Stimulated activated naive B cell treated with anti-CD40 and anti-IgM and Interleukin-4, amounts not matched to agents 10 μg/mL and 1 μg/mL and 100 μg/mL, for 72 hours (primary cell): Measurements from ENCODE around the gene PARP6.

ENCODE experiments used
- ATAC-seq, 2 donors: fragments of 150-1000 bp; cut with Tn5 transposase; replicated peaks; 2 replicates each; pipeline ENCODE4 v1.10.0; 2021; ENCODE audit warnings: moderate library complexity in 1 of 2
- DNase-seq: peaks from one replicate; pipeline ENCODE4 v3.0.0; 2021
- H3K27ac Mint-ChIP-seq: one replicate; pipeline ENCODE4 v1.8.0; 2022; ENCODE audit warnings: mild to moderate bottlenecking, mixed read lengths
- H3K27me3 Mint-ChIP-seq, 2 donors: one replicate each; pipeline ENCODE4 v1.8.0; 2022; ENCODE audit warnings: mixed read lengths in 2 of 2
- H3K36me3 Mint-ChIP-seq, 2 donors: one replicate each; pipeline ENCODE4 v1.8.0; 2022; ENCODE audit warnings: mixed read lengths in 2 of 2, mild to moderate bottlenecking in 1 of 2
- H3K4me1 Mint-ChIP-seq, 2 donors: one replicate each; pipeline ENCODE4 v1.8.0; 2022; ENCODE audit warnings: mixed read lengths in 2 of 2, mild to moderate bottlenecking in 1 of 2
- H3K4me3 Mint-ChIP-seq, 2 donors: one replicate each; pipeline ENCODE4 v1.8.0; 2022; ENCODE audit warnings: mild to moderate bottlenecking in 2 of 2, mixed read lengths in 2 of 2, moderate library complexity in 1 of 2
- H3K9me3 Mint-ChIP-seq, 2 donors: one replicate each; pipeline ENCODE4 v1.8.0; 2022; ENCODE audit warnings: mixed read lengths in 2 of 2, mild to moderate bottlenecking in 1 of 2

The PARP6 gene

GRCh38 chr15:72205896-72206676, 66.3 kb downstream of the PARP6 start:
- Mint-ChIP-seq H3K4me1 (peaks cover 30 to 61% of the 10 kb centered on the region in 2 donors), H3K27ac (peak overlapping the region; percentile 67), H3K4me3 (peak overlapping the region in 1 of 2 donors; percentile 10), H3K36me3 (peaks cover 66 to 83% of the 10 kb centered on the region in 2 donors), H3K9me3 (no peaks in the 10 kb centered on the region), H3K27me3 (no peaks in the 10 kb centered on the region)
- no peak for DNase-seq
- ATAC-seq, result no peak

DNA sequence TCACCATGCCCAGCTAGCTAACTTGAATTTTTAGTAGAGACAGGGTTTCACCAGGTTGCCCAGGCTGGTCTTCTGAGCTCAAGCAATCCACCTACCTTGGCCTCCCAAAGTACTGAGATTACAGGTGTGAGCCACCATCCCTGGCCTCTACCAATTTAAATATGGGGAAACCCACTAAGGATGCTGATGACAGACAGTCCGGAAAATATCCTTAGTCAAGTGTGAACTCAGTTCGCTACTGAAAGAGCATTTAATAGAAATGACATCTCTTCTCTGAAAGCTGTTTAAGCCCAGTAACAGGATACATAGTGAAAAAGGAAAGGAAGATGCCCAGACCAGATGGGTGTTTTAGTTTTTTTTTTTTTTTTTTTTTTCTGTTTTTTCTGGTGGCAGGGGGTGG, 67.1 kb downstream of the PARP6 start:
- Mint-ChIP-seq H3K27ac (peak overlapping the region; percentile 80), H3K4me1 (peaks cover 38 to 68% of the 10 kb centered on the region in 2 donors), H3K4me3 (no peak overlapping the region), H3K9me3 (no peaks in the 10 kb centered on the region), H3K27me3 (no peaks in the 10 kb centered on the region), H3K36me3 (peaks cover 67 to 83% of the 10 kb centered on the region in 2 donors)
- ATAC-seq, result no peak
- DNase-seq, result no peak

GRCh38 chr15:72203507-72203837, 68.9 kb downstream of the PARP6 start:
- Mint-ChIP-seq H3K36me3 (peaks cover 70 to 91% of the 10 kb centered on the region in 2 donors), H3K9me3 (no peaks in the 10 kb centered on the region), H3K4me1 (peaks cover 38 to 65% of the 10 kb centered on the region in 2 donors), H3K4me3 (no peak overlapping the region), H3K27ac (peak overlapping the region; percentile 87), H3K27me3 (no peaks in the 10 kb centered on the region)
- DNase-seq, result no peak
- ATAC-seq, result no peak

GRCh38 chr15:72202801-72203506, 69.4 kb downstream of the PARP6 start:
- Mint-ChIP-seq H3K36me3 (peaks cover 71 to 91% of the 10 kb centered on the region in 2 donors), H3K4me3 (peak overlapping the region in 1 of 2 donors; percentile 30), H3K27me3 (peaks cover 2 to 3% of the 10 kb centered on the region in 2 donors), H3K9me3 (no peaks in the 10 kb centered on the region), H3K4me1 (peaks cover 40 to 65% of the 10 kb centered on the region in 2 donors), H3K27ac (peak overlapping the region; percentile 87)
- ATAC-seq (no peak), DNase-seq (no peak)

- Mint-ChIP-seq H3K27me3 (peaks cover 6 to 8% of the 10 kb centered on the region in 2 donors), H3K9me3 (no peaks in the 10 kb centered on the region), H3K4me3 (peak overlapping the region; percentile 26 to 54), H3K4me1 (peaks cover 42 to 69% of the 10 kb centered on the region in 2 donors), H3K36me3 (peaks cover 67 to 87% of the 10 kb centered on the region in 2 donors), H3K27ac (peak overlapping the region; percentile 68)
- no peak for DNase-seq
- ATAC-seq, result no peak
These were observed 70.1 kb downstream of the PARP6 start for GRCh38 chr15:72202302-72202701.

DNA sequence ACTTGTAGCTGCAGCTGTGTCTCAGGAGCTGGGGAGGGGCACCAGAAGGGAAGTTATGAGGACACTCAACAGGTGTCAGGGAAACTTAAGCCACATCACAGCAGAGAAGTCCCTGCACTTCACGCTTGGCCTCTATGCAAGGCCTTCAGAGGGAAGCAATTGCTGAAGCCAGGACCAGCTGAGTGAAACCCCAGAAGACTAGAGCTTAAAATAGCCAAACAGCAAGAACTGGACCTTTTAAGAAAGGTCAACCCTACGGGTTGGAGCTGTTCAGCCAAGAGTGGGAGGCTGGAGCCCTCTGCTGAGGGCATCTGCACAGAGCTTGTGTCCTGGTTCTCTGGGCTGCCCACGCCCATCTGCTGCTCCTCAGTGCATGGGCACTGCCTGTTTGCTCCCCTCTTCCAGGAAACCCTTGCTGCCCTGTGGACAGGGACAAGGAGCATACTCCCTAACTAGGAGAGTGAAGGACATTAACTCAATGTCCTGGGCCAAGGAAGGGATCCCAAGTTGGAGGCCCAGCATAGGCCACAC, 70.9 kb downstream of the PARP6 start:
- Mint-ChIP-seq H3K27me3 (peaks cover 12 to 17% of the 10 kb centered on the region in 2 donors), H3K36me3 (peaks cover 59 to 79% of the 10 kb centered on the region in 2 donors), H3K9me3 (no peaks in the 10 kb centered on the region), H3K27ac (peak overlapping the region; percentile 91), H3K4me3 (peak overlapping the region in 1 of 2 donors; percentile 54), H3K4me1 (peaks cover 40 to 71% of the 10 kb centered on the region in 2 donors)
- ATAC-seq (peak; percentile 66 to 77), DNase-seq (peak; percentile 46)

- Mint-ChIP-seq H3K36me3 (peaks cover 55 to 70% of the 10 kb centered on the region in 2 donors), H3K27me3 (peaks cover 17 to 25% of the 10 kb centered on the region in 2 donors), H3K4me1 (peaks cover 38 to 68% of the 10 kb centered on the region in 2 donors), H3K27ac (peak overlapping the region; percentile 91), H3K4me3 (peak overlapping the region; percentile 47 to 54), H3K9me3 (no peaks in the 10 kb centered on the region)
- no peak for DNase-seq
- ATAC-seq, result no peak
These were observed 71.7 kb downstream of the PARP6 start for GRCh38 chr15:72200395-72201237.

DNA sequence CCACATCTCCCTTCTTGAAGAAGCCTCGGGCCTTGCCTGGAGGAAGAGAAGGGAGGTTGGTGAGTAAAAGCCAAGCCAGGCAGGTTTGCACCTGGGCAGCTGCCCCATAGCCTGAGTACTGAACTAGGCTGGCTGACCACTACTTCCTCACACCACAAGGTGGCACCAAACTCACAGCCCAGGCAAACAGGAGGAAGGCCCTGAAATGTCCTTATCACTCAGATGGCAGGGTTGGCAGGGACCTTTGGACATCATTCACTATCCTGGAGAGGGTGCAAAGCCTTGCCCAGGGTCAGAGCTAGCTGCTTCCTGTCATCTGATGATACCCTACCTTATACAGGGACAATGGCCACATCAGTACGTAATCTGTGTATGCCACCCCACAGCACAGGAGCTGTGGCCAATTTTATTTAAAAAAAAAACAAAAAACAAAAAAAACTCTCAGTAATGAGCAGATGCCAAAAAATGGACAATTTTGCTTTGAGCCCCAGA, 72.6 kb downstream of the PARP6 start:
- no peak overlapping the region for H3K4me3 Mint-ChIP-seq
- H3K27me3 Mint-ChIP-seq, result peaks cover 17 to 25% of the 10 kb centered on the region in 2 donors
- DNase-seq (peak; percentile 65), ATAC-seq (peak; percentile 54 to 59)
- peak overlapping the region; percentile 3 for H3K27ac Mint-ChIP-seq
- peaks cover 50 to 62% of the 10 kb centered on the region in 2 donors for H3K36me3 Mint-ChIP-seq
- H3K9me3 Mint-ChIP-seq, result no peaks in the 10 kb centered on the region
- peaks cover 42 to 67% of the 10 kb centered on the region in 2 donors for H3K4me1 Mint-ChIP-seq

- ATAC-seq, result no peak
- no peak overlapping the region for H3K4me3 Mint-ChIP-seq
- H3K27ac Mint-ChIP-seq, result no peak overlapping the region
- no peaks in the 10 kb centered on the region for H3K9me3 Mint-ChIP-seq
- H3K27me3 Mint-ChIP-seq, result peaks cover 17 to 25% of the 10 kb centered on the region in 2 donors
- peaks cover 42 to 62% of the 10 kb centered on the region in 2 donors for H3K4me1 Mint-ChIP-seq
- no peak for DNase-seq
- peaks cover 48 to 56% of the 10 kb centered on the region in 2 donors for H3K36me3 Mint-ChIP-seq
These were observed 73.2 kb downstream of the PARP6 start for GRCh38 chr15:72199205-72199515.

- peaks cover 42 to 57% of the 10 kb centered on the region in 2 donors for H3K4me1 Mint-ChIP-seq
- peak overlapping the region; percentile 95 for H3K27ac Mint-ChIP-seq
- H3K36me3 Mint-ChIP-seq, result peaks cover 47 to 55% of the 10 kb centered on the region in 2 donors
- peaks cover 17 to 25% of the 10 kb centered on the region in 2 donors for H3K27me3 Mint-ChIP-seq
- H3K4me3 Mint-ChIP-seq, result peak overlapping the region; percentile 82 to 86
- DNase-seq, result no peak
- no peak for ATAC-seq
- no peaks in the 10 kb centered on the region for H3K9me3 Mint-ChIP-seq
These were observed 73.8 kb downstream of the PARP6 start for GRCh38 chr15:72198356-72199204.

DNA sequence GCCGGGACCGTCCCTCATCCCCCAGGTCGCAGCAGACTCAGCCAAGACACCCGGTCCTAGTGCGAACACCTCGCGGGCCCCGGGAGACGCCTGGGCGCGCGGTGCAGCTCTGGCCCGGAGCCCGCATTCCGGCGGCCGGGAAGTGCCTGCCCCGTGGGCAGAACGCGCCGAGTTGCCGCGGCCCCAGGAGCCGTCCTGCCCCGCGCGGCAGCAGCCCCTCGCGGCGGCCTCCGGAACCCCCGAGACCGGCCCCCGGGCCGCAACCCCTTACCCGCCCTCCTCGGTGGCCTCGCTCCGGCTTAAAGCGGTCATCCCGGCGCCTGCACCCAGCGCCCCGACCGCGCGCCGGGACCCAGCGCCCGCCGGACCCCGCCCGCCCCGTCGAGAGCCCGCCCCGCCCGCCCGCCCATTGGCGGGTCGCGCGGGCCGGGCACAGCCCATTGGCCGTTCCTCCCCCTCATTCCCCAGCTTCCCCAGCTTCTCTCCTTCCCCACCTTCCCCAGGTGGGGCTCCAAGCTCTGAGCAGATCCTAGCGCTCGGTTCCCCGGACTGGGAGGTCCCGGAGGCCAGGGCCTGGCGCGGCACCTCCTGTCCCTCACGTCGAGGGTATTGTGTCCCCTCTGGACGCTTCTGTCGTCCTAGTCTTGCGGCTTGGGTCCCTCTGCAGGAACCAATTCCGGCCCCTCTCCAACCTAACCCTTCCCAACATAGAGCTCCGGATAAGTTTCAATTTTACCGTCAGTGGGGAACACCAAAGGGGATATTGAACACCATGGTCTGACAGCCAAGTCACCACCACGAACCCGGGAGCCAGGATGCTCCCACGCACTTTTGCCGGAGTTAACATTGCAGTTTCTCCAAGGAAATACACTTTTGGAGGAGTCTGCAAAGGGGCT, 74.6 kb downstream of the PARP6 start, which contains the start of gene GRAMD2A:
GRAMD2A (minus strand) TSS at position 328 of the 896 bp plus-strand sequence.
- no peaks in the 10 kb centered on the region for H3K9me3 Mint-ChIP-seq
- DNase-seq (no peak), ATAC-seq (peak; percentile 18 to 27)
- peaks cover 39 to 47% of the 10 kb centered on the region in 2 donors for H3K36me3 Mint-ChIP-seq
- peaks cover 33 to 49% of the 10 kb centered on the region in 2 donors for H3K4me1 Mint-ChIP-seq
- H3K27ac Mint-ChIP-seq, result peak within 1 kb of the TSS; percentile 95
- peaks cover 17 to 25% of the 10 kb centered on the region in 2 donors for H3K27me3 Mint-ChIP-seq
- peak within 1 kb of the TSS; percentile 82 to 86 for H3K4me3 Mint-ChIP-seq

GRCh38 chr15:72197041-72197459, 75.3 kb downstream of the PARP6 start:
- no peak for ATAC-seq
- Mint-ChIP-seq H3K9me3 (no peaks in the 10 kb centered on the region), H3K36me3 (peaks cover 34 to 41% of the 10 kb centered on the region in 2 donors), H3K27ac (peak overlapping the region; percentile 65), H3K4me3 (peak overlapping the region; percentile 63 to 65), H3K4me1 (peaks cover 28 to 42% of the 10 kb centered on the region in 2 donors), H3K27me3 (peaks cover 17 to 25% of the 10 kb centered on the region in 2 donors)
- DNase-seq, result no peak
